HFFc6 (cell line): ENCODE results near the gene UNC5B. TPM values are rescaled to one million over a fixed set of nuclear protein-coding genes. Genes with fewer than 3 reads are reported as not detected.
A peak's percentile ranks its signal among the peaks of the same experiment; 100 is the strongest.

ENCODE experiments used
- DNase-seq: peaks from one replicate; pipeline ENCODE4 v3.0.0-alpha.2; 2018
- H3K27ac Mint-ChIP-seq: 2 replicates; pipeline ENCODE4 v1.8.0; 2020; ENCODE audit warnings: mild to moderate bottlenecking, mixed read lengths
- H3K27me3 Mint-ChIP-seq: 2 replicates; pipeline ENCODE4 v1.8.0; 2021; ENCODE audit warnings: mild to moderate bottlenecking, moderate library complexity, mixed read lengths; ENCODE audit not compliant: insufficient read depth
- H3K36me3 Mint-ChIP-seq: 2 replicates; pipeline ENCODE4 v1.8.0; 2021; ENCODE audit warnings: low read depth, mixed read lengths
- H3K4me1 Mint-ChIP-seq: 2 replicates; pipeline ENCODE4 v1.8.0; 2020; ENCODE audit warnings: low read depth, mixed read lengths
- H3K4me3 Mint-ChIP-seq: 2 replicates; pipeline ENCODE4 v1.8.0; 2020; ENCODE audit warnings: mild to moderate bottlenecking, moderate library complexity, mixed read lengths
- H3K9me3 Mint-ChIP-seq: 2 replicates; pipeline ENCODE4 v1.8.0; 2020; ENCODE audit warnings: mild to moderate bottlenecking, mixed read lengths
- total RNA-seq, 6 experiments: library from RNA; stranded (reverse); fragmentation: NEBNext Ultra II Directional; extraction: Animal tissue kit (Norgen Biotek cat#: 25700); gene quantifications; 2 replicates in 1 of 6; 3 replicates in 5 of 6; pipeline ENCODE4 v1.2.3, GENCODE V29; 2021
- TF ChIP-seq, protein P1 (sequence below): fragments of 200-600 bp; sonication (generic); IDR thresholded peaks from 2 replicates; pipeline ENCODE4 v1.5.0; 2021; ENCODE audit warnings: antibody characterized with exemption, mild to moderate bottlenecking

The UNC5B gene
- total RNA-seq, 6 experiments from 2014 or later, result 5.2 to 11.6 (median 5.7) TPM

- no peak overlapping the region for H3K27ac Mint-ChIP-seq
- H3K9me3 Mint-ChIP-seq, result no peaks in the 10 kb centered on the region
- H3K27me3 Mint-ChIP-seq, result peaks cover 30% of the 10 kb centered on the region
- no peaks in the 10 kb centered on the region for H3K36me3 Mint-ChIP-seq
- peaks cover 15% of the 10 kb centered on the region; the same call in 1 of the 2 replicates for H3K4me1 Mint-ChIP-seq
- DNase-seq, result no peak
- no peak overlapping the region for H3K4me3 Mint-ChIP-seq
- TF ChIP-seq, protein P1, sequence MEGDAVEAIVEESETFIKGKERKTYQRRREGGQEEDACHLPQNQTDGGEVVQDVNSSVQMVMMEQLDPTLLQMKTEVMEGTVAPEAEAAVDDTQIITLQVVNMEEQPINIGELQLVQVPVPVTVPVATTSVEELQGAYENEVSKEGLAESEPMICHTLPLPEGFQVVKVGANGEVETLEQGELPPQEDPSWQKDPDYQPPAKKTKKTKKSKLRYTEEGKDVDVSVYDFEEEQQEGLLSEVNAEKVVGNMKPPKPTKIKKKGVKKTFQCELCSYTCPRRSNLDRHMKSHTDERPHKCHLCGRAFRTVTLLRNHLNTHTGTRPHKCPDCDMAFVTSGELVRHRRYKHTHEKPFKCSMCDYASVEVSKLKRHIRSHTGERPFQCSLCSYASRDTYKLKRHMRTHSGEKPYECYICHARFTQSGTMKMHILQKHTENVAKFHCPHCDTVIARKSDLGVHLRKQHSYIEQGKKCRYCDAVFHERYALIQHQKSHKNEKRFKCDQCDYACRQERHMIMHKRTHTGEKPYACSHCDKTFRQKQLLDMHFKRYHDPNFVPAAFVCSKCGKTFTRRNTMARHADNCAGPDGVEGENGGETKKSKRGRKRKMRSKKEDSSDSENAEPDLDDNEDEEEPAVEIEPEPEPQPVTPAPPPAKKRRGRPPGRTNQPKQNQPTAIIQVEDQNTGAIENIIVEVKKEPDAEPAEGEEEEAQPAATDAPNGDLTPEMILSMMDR, result no peak
Observed at GRCh38 chr10:71337219-71337701, 124.9 kb downstream of the UNC5B start.

- Mint-ChIP-seq H3K9me3 (no peaks in the 10 kb centered on the region), H3K27ac (no peak overlapping the region), H3K4me1 (peaks cover 21% of the 10 kb centered on the region), H3K4me3 (no peak overlapping the region), H3K36me3 (no peaks in the 10 kb centered on the region), H3K27me3 (peaks cover 30% of the 10 kb centered on the region)
- DNase-seq, result no peak
- TF ChIP-seq, protein P1, result no peak
Observed at GRCh38 chr10:71338728-71339495, 126.5 kb downstream of the UNC5B start.

GRCh38 chr10:71339796-71340589 is 127.6 kb downstream of the UNC5B start:
- no peak for DNase-seq
- Mint-ChIP-seq H3K4me3 (no peak overlapping the region), H3K27ac (no peak overlapping the region), H3K4me1 (peaks cover 21% of the 10 kb centered on the region), H3K27me3 (peaks cover 30% of the 10 kb centered on the region), H3K36me3 (no peaks in the 10 kb centered on the region), H3K9me3 (no peaks in the 10 kb centered on the region)
- TF ChIP-seq, protein P1, result no peak

GRCh38 chr10:71342573-71343391 is 130.4 kb downstream of the UNC5B start:
- TF ChIP-seq, protein P1, result no peak
- peaks cover 18% of the 10 kb centered on the region for H3K27me3 Mint-ChIP-seq
- H3K27ac Mint-ChIP-seq, result no peak overlapping the region
- no peaks in the 10 kb centered on the region for H3K9me3 Mint-ChIP-seq
- no peak overlapping the region for H3K4me3 Mint-ChIP-seq
- H3K36me3 Mint-ChIP-seq, result no peaks in the 10 kb centered on the region
- peak; percentile 16 for DNase-seq
- peaks cover 21% of the 10 kb centered on the region for H3K4me1 Mint-ChIP-seq

GRCh38 chr10:71343392-71343773 is 131.0 kb downstream of the UNC5B start:
- no peaks in the 10 kb centered on the region for H3K9me3 Mint-ChIP-seq
- no peak for DNase-seq
- no peak overlapping the region for H3K4me3 Mint-ChIP-seq
- H3K27me3 Mint-ChIP-seq, result peaks cover 18% of the 10 kb centered on the region
- no peaks in the 10 kb centered on the region for H3K36me3 Mint-ChIP-seq
- no peak overlapping the region for H3K27ac Mint-ChIP-seq
- peaks cover 21% of the 10 kb centered on the region for H3K4me1 Mint-ChIP-seq
- TF ChIP-seq, protein P1, result no peak
